ENCODE results near the gene KCNAB3.
A peak's percentile ranks its signal among the peaks of the same experiment; 100 is the strongest.

Gene KCNAB3

GRCh38 chr17:7940034-7940433 is 10.4 kb upstream of the KCNAB3 start:
- no peak for DNase-seq

GRCh38 chr17:7935859-7936258 is 6.2 kb upstream of the KCNAB3 start:
- no peak for DNase-seq

- peak; percentile 4 for DNase-seq
Measured at GRCh38 chr17:7932949-7933348, 3.3 kb upstream of the KCNAB3 start.

- DNase-seq = peak; percentile 46
Measured at GRCh38 chr17:7932483-7932891, 2.8 kb upstream of the KCNAB3 start.

- DNase-seq = peak; percentile 98
Measured at GRCh38 chr17:7931709-7932482, 2.2 kb upstream of the KCNAB3 start, which contains the start of the genes CNTROB and TRAPPC1. CNTROB (plus strand) TSS chr17:7932206; CDS start chr17:7933080, 874 bp downstream. TRAPPC1 (minus strand) TSS chr17:7931946; CDS start chr17:7931829, 117 bp downstream.

- DNase-seq = peak; percentile 47
Measured at GRCh38 chr17:7930841-7931631, 1.4 kb upstream of the KCNAB3 start.

GRCh38 chr17:7927596-7927995 is 2.1 kb downstream of the KCNAB3 start:
- DNase-seq = no peak

GRCh38 chr17:7922845-7923628 is 6.6 kb downstream of the KCNAB3 start:
- DNase-seq = no peak

- DNase-seq = no peak
Measured at GRCh38 chr17:7922269-7922844, 7.3 kb downstream of the KCNAB3 start.

- DNase-seq = no peak
Measured at GRCh38 chr17:7916808-7917207, 12.8 kb downstream of the KCNAB3 start.

- no peak for DNase-seq
Measured at GRCh38 chr17:7916385-7916682, 13.3 kb downstream of the KCNAB3 start.

- peak; percentile 98 for DNase-seq
Measured at GRCh38 chr17:7915611-7916384, 13.9 kb downstream of the KCNAB3 start, which contains the start of gene RNF227. RNF227 (minus strand) TSS chr17:7916289; CDS start chr17:7916195, 94 bp downstream.

- no peak for DNase-seq
Measured at GRCh38 chr17:7915179-7915610, 14.5 kb downstream of the KCNAB3 start.

GRCh38 chr17:7912927-7913524 is 16.6 kb downstream of the KCNAB3 start:
- DNase-seq = peak; percentile 78

GRCh38 chr17:7911116-7911515 is 18.5 kb downstream of the KCNAB3 start:
- no peak for DNase-seq

- no peak for DNase-seq
Measured at GRCh38 chr17:7910711-7911110, 18.9 kb downstream of the KCNAB3 start.

GRCh38 chr17:7910281-7910680 is 19.4 kb downstream of the KCNAB3 start:
- DNase-seq = no peak

- no peak for DNase-seq
Measured at GRCh38 chr17:7909089-7909488, 20.6 kb downstream of the KCNAB3 start.

- no peak for DNase-seq
Measured at GRCh38 chr17:7903154-7904103, 26.2 kb downstream of the KCNAB3 start.

- peak; percentile 15 for DNase-seq
Measured at GRCh38 chr17:7897773-7898172, 31.9 kb downstream of the KCNAB3 start.

Measured in NCI-H2171 treated with DMSO at 0.1 percent for 48 hours (cell line).